ENCODE measurements around the gene CHIC2.

DNA sequence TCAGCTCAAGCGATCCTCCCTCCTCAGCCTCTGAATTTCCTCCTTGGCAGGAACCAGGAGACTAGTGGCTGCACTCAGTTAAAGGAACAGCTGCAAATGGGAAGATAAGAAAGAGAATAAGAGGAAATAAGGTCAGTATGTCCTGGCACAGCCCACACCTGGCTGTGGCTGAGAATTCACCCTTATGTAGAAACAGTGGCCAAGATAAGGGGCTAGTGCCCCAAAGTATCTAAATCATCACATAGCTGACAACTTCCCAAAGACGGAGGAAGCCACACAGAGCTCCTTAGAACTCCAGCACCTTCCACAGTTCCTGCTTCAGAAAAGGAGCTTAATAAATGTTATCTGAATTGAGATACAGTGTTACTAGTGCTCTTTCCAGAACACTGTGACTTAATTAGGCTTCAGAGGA lies 2.3 kb upstream of the CHIC2 start:
- no peak for TF ChIP-seq GATA3 (IDR thresholded peaks at IDR 0.05; ENCODE audit: low read depth, low read length)
- no peak for TF ChIP-seq GATA2 (IDR thresholded peaks at IDR 0.05; ENCODE audit: low read depth, low read length)

Data from SH-SY5Y (cell line).